ENCODE data around the gene HSPD1. TPM values are rescaled to one million over a fixed set of nuclear protein-coding genes. Genes with fewer than 3 reads are reported as not detected.

HSPD1 gene
- total RNA-seq, 2 experiments from 2014 or later, result 154 to 157 TPM

DNA sequence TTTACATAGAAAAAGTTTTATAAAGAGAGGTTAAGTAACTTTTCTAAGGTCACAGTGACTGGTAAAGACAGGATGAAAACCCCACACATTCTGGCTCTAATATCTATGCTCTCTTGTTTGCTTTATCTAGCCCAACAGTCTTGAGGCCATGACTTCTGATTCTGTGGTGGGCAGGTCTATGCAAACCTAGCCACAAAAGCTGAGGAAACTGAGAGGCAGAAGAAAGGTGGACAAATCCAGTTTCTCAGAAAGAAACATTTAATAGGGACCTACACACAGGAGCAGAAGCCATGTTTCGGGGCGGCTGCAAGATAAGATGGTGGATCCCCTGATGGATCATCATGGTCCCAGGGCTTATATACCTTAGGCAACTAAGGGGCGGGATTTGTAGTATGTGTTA is 21.8 kb downstream of the HSPD1 start:
- Histone ChIP-seq H3K4me3 (ENCODE audit: low read length) (no peak overlapping the region), H3K36me3 (ENCODE audit: insufficient read depth, low read length) (peaks cover 63% of the 10 kb centered on the region), H3K4me1 (ENCODE audit: insufficient read depth, low read length) (no peaks in the 10 kb centered on the region), H3K27ac (ENCODE audit: low read depth in 1 of 2, low read length in 2 of 2) (no peak overlapping the region), H3K9me3 (ENCODE audit: control insufficient read depth in 1 of 2, insufficient read depth in 1 of 2, low read length in 2 of 2) (peaks cover 6 to 10% of the 10 kb centered on the region in 2 experiments), H3K27me3 (ENCODE audit: control insufficient read depth in 1 of 2, insufficient read depth in 2 of 2, low read length in 2 of 2) (no peaks in the 10 kb centered on the region)
- no peak for TF ChIP-seq CTCF (IDR thresholded peaks at IDR 0.05)
- ChIA-PET POLR2A (no interaction called here), CTCF (no interaction called here)
- no peak for ATAC-seq (ENCODE audit: poor library complexity)
- H3K4me1 Mint-ChIP-seq (ENCODE audit: low read depth), result no peaks in the 10 kb centered on the region
- H3K9me3 Mint-ChIP-seq, result no peaks in the 10 kb centered on the region
- intact Hi-C loops (cut with DNase I, micrococcal nuclease), result no loop called here
- no peak overlapping the region for H3K4me3 Mint-ChIP-seq
- H3K27me3 Mint-ChIP-seq, result no peaks in the 10 kb centered on the region
- peaks cover 84% of the 10 kb centered on the region for H3K36me3 Mint-ChIP-seq (ENCODE audit: low read depth)
- H3K27ac Mint-ChIP-seq, result no peak overlapping the region
- DNase-seq, result no peak

- TF ChIP-seq CTCF (IDR thresholded peaks at IDR 0.05), result no peak
- Histone ChIP-seq H3K9me3 (ENCODE audit: control insufficient read depth in 1 of 2, insufficient read depth in 1 of 2, low read length in 2 of 2) (no peaks in the 10 kb centered on the region), H3K27ac (ENCODE audit: low read depth in 1 of 2, low read length in 2 of 2) (no peak overlapping the region), H3K4me1 (ENCODE audit: insufficient read depth, low read length) (no peaks in the 10 kb centered on the region), H3K36me3 (ENCODE audit: insufficient read depth, low read length) (peaks cover 94% of the 10 kb centered on the region), H3K27me3 (ENCODE audit: control insufficient read depth in 1 of 2, insufficient read depth in 2 of 2, low read length in 2 of 2) (no peaks in the 10 kb centered on the region), H3K4me3 (ENCODE audit: low read length) (no peak overlapping the region)
- Mint-ChIP-seq H3K4me3 (no peak overlapping the region), H3K4me1 (ENCODE audit: low read depth) (no peaks in the 10 kb centered on the region), H3K36me3 (ENCODE audit: low read depth) (peaks cover 83% of the 10 kb centered on the region), H3K27me3 (no peaks in the 10 kb centered on the region), H3K27ac (no peak overlapping the region), H3K9me3 (no peaks in the 10 kb centered on the region)
- intact Hi-C loops (cut with DNase I, micrococcal nuclease), result loop anchor here in 1 of 2 experiments (5.0 kb wide), 1 partner anchor 65 kb away; no protein-coding TSS in a partner anchor
- DNase-seq (no peak), ATAC-seq (ENCODE audit: poor library complexity) (no peak)
- CTCF ChIA-PET, result no interaction called here
- POLR2A ChIA-PET, result no interaction called here
Measured at GRCh38 chr2:197472166-197472565, 27.5 kb downstream of the HSPD1 start.

DNA sequence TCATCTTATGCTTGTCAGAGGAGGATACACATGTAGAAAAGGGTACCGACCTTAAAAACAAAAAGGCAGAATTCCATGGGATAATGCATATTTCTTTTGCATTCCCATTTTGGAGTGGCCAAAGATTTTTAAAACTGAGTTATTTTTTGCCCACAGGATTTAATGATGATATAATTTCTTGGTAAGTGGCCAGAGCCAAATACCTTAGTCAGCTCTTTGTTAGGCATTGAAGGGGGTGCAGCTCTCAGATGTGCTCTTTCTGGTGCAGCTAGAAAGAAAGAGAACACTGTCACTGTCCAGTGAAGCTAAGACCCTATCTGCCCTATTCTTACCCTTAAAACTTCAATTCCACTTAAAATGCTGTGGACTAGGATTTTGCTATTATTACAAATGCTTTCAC is 35.5 kb downstream of the HSPD1 start:
- POLR2A ChIA-PET, result interaction anchor here (1.1 kb wide), 1 partner anchor 11 kb away, joined by 4 read pairs; the partner anchor contains the start of gene COQ10B
- CTCF ChIA-PET, result no interaction called here
- H3K27ac Mint-ChIP-seq, result no peak overlapping the region

More for the DNA sequence above, 35.5 kb downstream of the HSPD1 start:
- H3K4me3 Mint-ChIP-seq, result no peak overlapping the region
- no peak overlapping the region for H3K27ac ChIP-seq (ENCODE audit: low read depth in 1 of 2, low read length in 2 of 2)
- intact Hi-C loops (cut with DNase I, micrococcal nuclease), result loop anchor here (5.0 kb wide), 1 partner anchor 37 kb away; no protein-coding TSS in a partner anchor
- no peak for DNase-seq
- no peak overlapping the region for H3K4me3 ChIP-seq (ENCODE audit: low read length)
- no peaks in the 10 kb centered on the region for H3K27me3 Mint-ChIP-seq
- TF ChIP-seq CTCF (IDR thresholded peaks at IDR 0.05), result no peak
- no peaks in the 10 kb centered on the region for H3K27me3 ChIP-seq (ENCODE audit: control insufficient read depth in 1 of 2, insufficient read depth in 2 of 2, low read length in 2 of 2)
- ATAC-seq (ENCODE audit: poor library complexity), result no peak
- H3K9me3 Mint-ChIP-seq, result no peaks in the 10 kb centered on the region
- no peaks in the 10 kb centered on the region for H3K9me3 ChIP-seq (ENCODE audit: control insufficient read depth in 1 of 2, insufficient read depth in 1 of 2, low read length in 2 of 2)
- H3K4me1 ChIP-seq (ENCODE audit: insufficient read depth, low read length), result peaks cover 3% of the 10 kb centered on the region
- H3K36me3 ChIP-seq (ENCODE audit: insufficient read depth, low read length), result peaks cover 87% of the 10 kb centered on the region
- H3K36me3 Mint-ChIP-seq (ENCODE audit: low read depth), result peaks cover 78% of the 10 kb centered on the region
- H3K4me1 Mint-ChIP-seq (ENCODE audit: low read depth), result peaks cover 25% of the 10 kb centered on the region

All from CD4-positive, alpha-beta T cell (primary cell).